ENCODE data around the gene KIF26A. TPM values are rescaled to one million over a fixed set of nuclear protein-coding genes. Genes with fewer than 3 reads are reported as not detected.

The KIF26A gene
- total and polyA plus RNA-seq, 2 of the 13 experiments (the other 11 are each of a cell fraction or from before 2014, with no cell fraction given): not detected

- no peak for TF ChIP-seq ZNF569 (CRISPR knock-in tag; IDR thresholded peaks at IDR 0.05; ENCODE audit: borderline replicate concordance)
Observed at GRCh38 chr14:104228716-104229533, 90.5 kb downstream of the KIF26A start (continued).

- no peak for FAIRE-seq
- Histone ChIP-seq H2AFZ (ENCODE audit: low read length) (no peak overlapping the region), H3K4me2 (ENCODE audit: low read depth, low read length) (no peak overlapping the region), H3K27me3 (ENCODE audit: control insufficient read depth in 1 of 2, insufficient read depth in 2 of 2, low read length in 2 of 2) (peaks cover 0 to 3% of the 10 kb centered on the region in 2 experiments; a peak in 2 of 5 replicates), H3K9me3 (ENCODE audit: low read length) (peaks cover 33% of the 10 kb centered on the region), H3K36me3 (replicated peaks in 1 of 2; ENCODE audit: control insufficient read depth in 1 of 2, insufficient read depth in 2 of 2, low read length in 2 of 2) (no peaks in the 10 kb centered on the region), H3K9ac (ENCODE audit: insufficient read depth, low read depth, low read length) (no peak overlapping the region), H3K4me1 (ENCODE audit: insufficient read depth, low read length) (no peaks in the 10 kb centered on the region), H4K20me1 (ENCODE audit: insufficient read depth, low read length) (no peaks in the 10 kb centered on the region), H3K4me3 (replicated peaks in 1 of 3; ENCODE audit: insufficient read depth in 1 of 3, low read depth in 2 of 3, low read length in 3 of 3) (no peak overlapping the region), H3K79me2 (ENCODE audit: insufficient read depth, low read length) (no peaks in the 10 kb centered on the region), H3K27ac (ENCODE audit: extremely low read length, insufficient read depth, low read length) (no peak overlapping the region)
- in situ Hi-C loops (cut with HindIII; ENCODE audit: extremely low pct_ligation_motif_present, low pct_unique_long_range_greater_than_20kb): no loop called here
- TF ChIP-seq ZNF225 (CRISPR knock-in tag; IDR thresholded peaks at IDR 0.05): no peak
- no peak for TF ChIP-seq ZNF609 (CRISPR knock-in tag; IDR thresholded peaks at IDR 0.05; ENCODE audit: borderline replicate concordance)
- no peak for TF ChIP-seq KLF6 (CRISPR knock-in tag; IDR thresholded peaks at IDR 0.05)
- ChIA-PET CTCF (ENCODE audit: low intra/inter-chr PET ratio, low total read pairs) (no interaction called here), POLR2A (no interaction called here)
- no peak for ATAC-seq
- 66% methylated on average over 10 of the region's 23 CpGs for WGBS (ENCODE audit: low lambda C conversion rate)
- DNase-seq (ENCODE audit: low spot score): no peak
- intact Hi-C loops (cut with micrococcal nuclease; ENCODE audit: unreplicated experiment): no loop called here
- no TSS peak for BruUV-seq (replicated peaks)
Observed at GRCh38 chr14:104229534-104230055, 91.2 kb downstream of the KIF26A start.

Measured in HepG2 (cell line).